ENCODE measurements around the gene PNPLA8. TPM values are rescaled to one million over a fixed set of nuclear protein-coding genes. Genes with fewer than 3 reads are reported as not detected.

The PNPLA8 gene
- total RNA-seq, 2 experiments from 2014 or later, result 21.7 to 22.1 TPM

GRCh38 chr7:108451296-108451848, 74.6 kb downstream of the PNPLA8 start:
- Mint-ChIP-seq H3K9me3 (no peaks in the 10 kb centered on the region), H3K4me3 (no peak overlapping the region), H3K36me3 (no peaks in the 10 kb centered on the region), H3K27me3 (peaks cover 42% of the 10 kb centered on the region), H3K27ac (no peak overlapping the region), H3K4me1 (ENCODE audit: low read depth) (no peaks in the 10 kb centered on the region)
- POLR2A ChIA-PET, result no interaction called here
- CTCF ChIA-PET, result no interaction called here
- intact Hi-C loops (cut with micrococcal nuclease), result no loop called here
- no peak for DNase-seq

- H3K36me3 Mint-ChIP-seq, result no peaks in the 10 kb centered on the region
Measured at GRCh38 chr7:108450160-108450559, 75.8 kb downstream of the PNPLA8 start.

GRCh38 chr7:108449521-108449920, 76.4 kb downstream of the PNPLA8 start:
- CTCF ChIA-PET, result interaction anchor here (1.0 to 1.3 kb wide), 2 partner anchors 47 to 270 kb away, joined by 3 read pairs; no protein-coding TSS in a partner anchor

More at GRCh38 chr7:108450160-108450559, 75.8 kb downstream of the PNPLA8 start:
- Mint-ChIP-seq H3K27me3 (peaks cover 40% of the 10 kb centered on the region), H3K4me1 (ENCODE audit: low read depth) (no peaks in the 10 kb centered on the region), H3K27ac (no peak overlapping the region), H3K9me3 (no peaks in the 10 kb centered on the region), H3K4me3 (no peak overlapping the region)
- POLR2A ChIA-PET, result no interaction called here
- DNase-seq, result no peak
- CTCF ChIA-PET, result interaction anchor here (1.3 kb wide), 1 partner anchor 47 kb away, joined by 3 read pairs; no protein-coding TSS in a partner anchor
- intact Hi-C loops (cut with micrococcal nuclease), result no loop called here

GRCh38 chr7:108448584-108449505, 77.1 kb downstream of the PNPLA8 start:
- H3K27ac Mint-ChIP-seq, result no peak overlapping the region
- POLR2A ChIA-PET, result no interaction called here
- H3K4me3 Mint-ChIP-seq, result no peak overlapping the region
- no peaks in the 10 kb centered on the region for H3K36me3 Mint-ChIP-seq
- peaks cover 32% of the 10 kb centered on the region for H3K27me3 Mint-ChIP-seq
- H3K4me1 Mint-ChIP-seq (ENCODE audit: low read depth), result no peaks in the 10 kb centered on the region
- no peak for DNase-seq
- intact Hi-C loops (cut with micrococcal nuclease), result no loop called here
- no peaks in the 10 kb centered on the region for H3K9me3 Mint-ChIP-seq
- CTCF ChIA-PET, result interaction anchor here (0.6 to 1.3 kb wide), 3 partner anchors 48 to 270 kb away, joined by 3 to 4 read pairs (median 3); no protein-coding TSS in a partner anchor

More at GRCh38 chr7:108449521-108449920, 76.4 kb downstream of the PNPLA8 start:
- intact Hi-C loops (cut with micrococcal nuclease), result no loop called here
- DNase-seq, result no peak
- POLR2A ChIA-PET, result no interaction called here
- H3K4me1 Mint-ChIP-seq (ENCODE audit: low read depth), result no peaks in the 10 kb centered on the region
- H3K27me3 Mint-ChIP-seq, result peaks cover 38% of the 10 kb centered on the region
- H3K27ac Mint-ChIP-seq, result no peak overlapping the region
- H3K4me3 Mint-ChIP-seq, result no peak overlapping the region
- H3K36me3 Mint-ChIP-seq, result no peaks in the 10 kb centered on the region
- H3K9me3 Mint-ChIP-seq, result no peaks in the 10 kb centered on the region

- H3K4me1 Mint-ChIP-seq (ENCODE audit: low read depth), result no peaks in the 10 kb centered on the region
- DNase-seq, result peak; percentile 51
- H3K36me3 Mint-ChIP-seq, result no peaks in the 10 kb centered on the region
- intact Hi-C loops (cut with micrococcal nuclease), result no loop called here
- H3K27me3 Mint-ChIP-seq, result peaks cover 4% of the 10 kb centered on the region
- ChIA-PET CTCF (interaction anchor here (1.2 kb wide), 1 partner anchor 12 kb away, joined by 3 read pairs; no protein-coding TSS in a partner anchor), POLR2A (no interaction called here)
- H3K27ac Mint-ChIP-seq, result no peak overlapping the region
- H3K4me3 Mint-ChIP-seq, result no peak overlapping the region
- no peaks in the 10 kb centered on the region for H3K9me3 Mint-ChIP-seq
Measured at GRCh38 chr7:108442039-108442568, 83.8 kb downstream of the PNPLA8 start.

GRCh38 chr7:108441392-108441955, 84.5 kb downstream of the PNPLA8 start:
- intact Hi-C loops (cut with micrococcal nuclease), result no loop called here
- Mint-ChIP-seq H3K9me3 (no peaks in the 10 kb centered on the region), H3K36me3 (no peaks in the 10 kb centered on the region), H3K4me3 (no peak overlapping the region), H3K27ac (no peak overlapping the region), H3K4me1 (ENCODE audit: low read depth) (no peaks in the 10 kb centered on the region), H3K27me3 (peaks cover 6% of the 10 kb centered on the region)
- ChIA-PET POLR2A (no interaction called here), CTCF (no interaction called here)
- DNase-seq, result no peak

GRCh38 chr7:108440613-108441012, 85.3 kb downstream of the PNPLA8 start:
- peaks cover 6% of the 10 kb centered on the region for H3K27me3 Mint-ChIP-seq

GRCh38 chr7:108436906-108437305, 89.0 kb downstream of the PNPLA8 start:
- Mint-ChIP-seq H3K27me3 (peaks cover 18% of the 10 kb centered on the region), H3K9me3 (no peaks in the 10 kb centered on the region), H3K4me1 (ENCODE audit: low read depth) (no peaks in the 10 kb centered on the region), H3K27ac (no peak overlapping the region), H3K36me3 (no peaks in the 10 kb centered on the region), H3K4me3 (no peak overlapping the region)
- CTCF ChIA-PET, result no interaction called here
- intact Hi-C loops (cut with micrococcal nuclease), result no loop called here
- no peak for DNase-seq
- POLR2A ChIA-PET, result no interaction called here

More at GRCh38 chr7:108440613-108441012, 85.3 kb downstream of the PNPLA8 start:
- Mint-ChIP-seq H3K9me3 (no peaks in the 10 kb centered on the region), H3K36me3 (no peaks in the 10 kb centered on the region), H3K27ac (no peak overlapping the region), H3K4me3 (no peak overlapping the region), H3K4me1 (ENCODE audit: low read depth) (no peaks in the 10 kb centered on the region)
- ChIA-PET CTCF (no interaction called here), POLR2A (no interaction called here)
- no peak for DNase-seq
- intact Hi-C loops (cut with micrococcal nuclease), result no loop called here

GRCh38 chr7:108434010-108434409, 91.9 kb downstream of the PNPLA8 start:
- DNase-seq, result no peak
- ChIA-PET POLR2A (no interaction called here), CTCF (no interaction called here)
- H3K4me3 Mint-ChIP-seq, result no peak overlapping the region
- intact Hi-C loops (cut with micrococcal nuclease), result no loop called here
- H3K36me3 Mint-ChIP-seq, result no peaks in the 10 kb centered on the region
- no peaks in the 10 kb centered on the region for H3K9me3 Mint-ChIP-seq
- H3K27ac Mint-ChIP-seq, result no peak overlapping the region
- no peaks in the 10 kb centered on the region for H3K4me1 Mint-ChIP-seq (ENCODE audit: low read depth)
- peaks cover 23% of the 10 kb centered on the region for H3K27me3 Mint-ChIP-seq

GRCh38 chr7:108431099-108431498, 94.8 kb downstream of the PNPLA8 start:
- ChIA-PET CTCF (no interaction called here), POLR2A (no interaction called here)
- H3K4me3 Mint-ChIP-seq, result no peak overlapping the region
- no peak overlapping the region for H3K27ac Mint-ChIP-seq
- intact Hi-C loops (cut with micrococcal nuclease), result no loop called here
- DNase-seq, result no peak
- H3K4me1 Mint-ChIP-seq (ENCODE audit: low read depth), result no peaks in the 10 kb centered on the region
- H3K27me3 Mint-ChIP-seq, result peaks cover 19% of the 10 kb centered on the region
- H3K36me3 Mint-ChIP-seq, result no peaks in the 10 kb centered on the region
- H3K9me3 Mint-ChIP-seq, result no peaks in the 10 kb centered on the region

GRCh38 chr7:108430664-108431063, 95.3 kb downstream of the PNPLA8 start:
- H3K27me3 Mint-ChIP-seq, result peaks cover 19% of the 10 kb centered on the region
- no peak for DNase-seq
- no peaks in the 10 kb centered on the region for H3K4me1 Mint-ChIP-seq (ENCODE audit: low read depth)
- intact Hi-C loops (cut with micrococcal nuclease), result no loop called here
- ChIA-PET CTCF (no interaction called here), POLR2A (no interaction called here)
- H3K4me3 Mint-ChIP-seq, result no peak overlapping the region
- no peaks in the 10 kb centered on the region for H3K36me3 Mint-ChIP-seq
- H3K27ac Mint-ChIP-seq, result no peak overlapping the region
- H3K9me3 Mint-ChIP-seq, result no peaks in the 10 kb centered on the region

GRCh38 chr7:108427766-108428165, 98.2 kb downstream of the PNPLA8 start:
- no peaks in the 10 kb centered on the region for H3K36me3 Mint-ChIP-seq
- POLR2A ChIA-PET, result no interaction called here
- CTCF ChIA-PET, result no interaction called here
- H3K27ac Mint-ChIP-seq, result no peak overlapping the region
- no peak for DNase-seq
- intact Hi-C loops (cut with micrococcal nuclease), result no loop called here
- no peaks in the 10 kb centered on the region for H3K4me1 Mint-ChIP-seq (ENCODE audit: low read depth)
- no peaks in the 10 kb centered on the region for H3K9me3 Mint-ChIP-seq
- H3K27me3 Mint-ChIP-seq, result peaks cover 21% of the 10 kb centered on the region
- no peak overlapping the region for H3K4me3 Mint-ChIP-seq
